NCI-H526 (cell line): ENCODE results near the gene POU5F1.

Experiments used
- DNase-seq, 2 experiments: peaks; one replicate each; lab custom pipeline; 2025; lab: John Stamatoyannopoulos, UW

Gene POU5F1

DNA sequence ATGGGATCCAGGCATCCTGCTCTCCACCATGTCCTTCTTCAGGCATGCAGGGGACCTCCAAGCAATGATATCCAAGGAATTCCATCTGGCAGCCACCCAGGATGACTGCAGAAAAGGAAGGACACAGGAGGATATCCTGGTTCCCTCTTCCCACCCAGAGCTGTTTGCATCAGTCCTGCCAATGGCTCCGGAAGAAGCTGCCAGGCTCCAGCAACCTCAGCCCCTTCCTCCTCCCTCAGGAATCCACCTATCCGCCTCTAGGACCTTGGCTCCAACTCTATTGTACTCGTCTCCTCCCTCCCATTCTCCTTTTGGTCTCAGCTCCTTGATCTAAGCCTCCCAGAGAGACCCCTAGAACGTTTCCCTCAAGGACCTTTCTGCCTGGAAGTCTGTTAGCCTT is 30.9 kb downstream of the POU5F1 start:
- no peak for DNase-seq

DNA sequence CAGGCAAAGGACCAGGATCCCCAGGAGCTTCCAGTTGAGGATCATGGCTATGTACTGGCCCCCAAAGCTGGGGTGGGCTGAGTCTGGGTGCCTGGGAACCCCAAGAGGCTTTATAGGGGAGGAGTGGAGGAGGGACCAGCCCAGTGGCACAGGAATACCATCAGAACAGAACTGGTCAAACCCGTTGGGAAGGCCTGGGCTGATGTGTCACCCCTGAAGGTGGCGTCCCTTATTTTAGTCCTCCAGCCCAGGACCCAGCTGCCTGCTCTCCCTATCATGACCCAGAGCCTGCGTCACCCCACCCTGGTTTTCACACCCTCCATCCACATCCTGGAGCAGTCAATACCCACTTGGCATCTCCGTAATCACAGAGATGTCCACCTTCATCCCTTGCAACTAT is 31.5 kb downstream of the POU5F1 start, which contains the start of gene PSORS1C2:
Gene PSORS1C2, minus strand, starts transcription at position 85 of the 400 bp plus-strand sequence. Its CDS starts 40 bp downstream, at position 45.
- DNase-seq = no peak

DNA sequence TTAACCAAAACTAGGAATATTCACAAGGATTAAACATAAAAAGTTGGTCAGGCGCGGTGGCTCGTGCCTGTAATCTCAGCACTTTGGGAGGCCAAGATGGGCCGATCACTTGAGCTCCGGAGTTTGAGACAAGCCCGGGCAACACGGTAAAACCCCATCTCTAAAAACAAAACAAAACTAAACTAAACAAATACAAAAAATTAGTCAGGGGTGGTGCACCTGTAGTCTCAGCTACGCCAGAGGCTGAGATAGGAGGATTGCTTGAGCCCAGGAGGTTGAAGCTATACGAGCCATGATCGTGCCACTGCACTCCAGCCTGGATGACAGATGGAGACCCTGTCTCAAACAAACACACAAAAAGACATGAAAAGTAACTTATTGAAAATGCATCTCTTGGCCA is 34.8 kb downstream of the POU5F1 start:
- no peak for DNase-seq

DNA sequence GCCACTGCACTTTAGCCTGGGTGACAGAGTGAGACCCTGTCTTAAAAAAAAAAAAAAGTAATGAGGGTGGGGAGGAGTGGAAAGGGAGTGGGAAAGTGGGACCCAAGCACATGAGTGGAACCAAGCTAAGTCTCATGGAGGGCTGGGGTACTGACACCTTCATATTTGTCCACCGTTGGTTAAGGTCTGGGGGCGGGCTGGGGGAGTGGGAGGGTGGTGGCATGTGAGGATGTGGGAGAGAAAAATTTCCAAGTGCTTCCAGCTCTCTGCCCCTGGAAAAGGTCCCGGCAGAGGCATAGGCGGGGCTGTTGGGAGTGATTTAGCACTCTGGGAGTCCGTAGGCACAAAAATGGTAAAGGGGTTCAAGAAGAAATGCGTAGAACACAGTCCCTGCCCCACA is 37.7 kb downstream of the POU5F1 start:
- DNase-seq = no peak

DNA sequence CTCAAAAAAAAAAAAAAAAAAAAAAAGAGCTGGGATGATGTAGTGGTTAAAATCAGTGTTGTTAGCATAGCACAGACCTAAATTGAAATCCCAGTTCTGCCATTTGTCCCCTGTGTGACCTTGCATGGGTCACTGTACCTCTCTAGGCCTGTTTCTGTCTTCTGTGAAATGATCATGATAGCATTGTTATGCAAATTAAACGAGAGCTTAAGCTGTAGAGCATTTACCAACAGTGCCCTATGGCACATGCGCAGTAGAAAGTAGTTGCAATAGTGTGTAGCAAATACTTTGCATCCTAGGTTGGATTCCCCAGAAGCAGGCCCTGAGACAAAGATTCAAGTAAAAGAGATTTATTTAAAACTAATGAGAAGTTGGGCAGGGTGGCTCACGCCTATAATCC is 38.9 kb downstream of the POU5F1 start:
- no peak for DNase-seq

DNA sequence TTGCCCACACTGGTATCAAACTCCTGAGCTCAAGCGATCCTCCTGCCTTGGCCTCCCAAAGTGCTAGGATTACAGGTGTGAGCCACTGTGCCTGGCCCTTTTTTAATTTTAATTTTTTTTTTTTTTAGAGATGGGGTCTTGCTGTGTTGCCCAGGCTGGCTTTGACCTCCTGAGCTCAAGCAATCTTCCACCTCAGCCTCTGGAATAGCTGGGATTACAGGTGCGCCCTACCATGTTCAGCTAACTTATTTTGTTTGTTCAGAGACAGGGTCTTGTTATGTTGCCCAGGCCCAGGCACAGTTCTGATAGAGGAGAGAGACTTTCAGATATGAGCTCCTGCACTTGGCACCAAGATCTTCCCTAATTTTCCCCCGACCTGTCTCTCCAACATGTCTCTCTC is 39.7 kb downstream of the POU5F1 start:
- DNase-seq = no peak

DNA sequence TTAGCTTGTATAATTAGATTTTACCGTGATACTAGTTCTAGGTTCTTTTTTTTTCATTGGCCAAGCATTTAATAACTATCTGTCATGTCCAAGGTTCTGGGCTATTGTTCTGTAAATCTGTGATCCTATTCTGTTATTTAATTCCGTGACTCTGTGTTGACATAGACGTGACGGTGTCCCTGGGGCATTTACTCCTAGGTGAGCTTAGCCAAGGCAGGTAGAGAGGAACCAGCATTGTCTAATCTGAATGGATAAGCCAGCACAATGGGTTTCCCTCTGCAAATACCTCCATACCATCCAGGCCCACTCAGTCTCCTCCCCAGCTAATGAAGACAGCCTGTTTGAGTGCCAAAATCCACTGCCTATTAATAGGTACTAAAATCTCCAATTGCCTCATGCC is 41.4 kb downstream of the POU5F1 start:
- DNase-seq = no peak

DNA sequence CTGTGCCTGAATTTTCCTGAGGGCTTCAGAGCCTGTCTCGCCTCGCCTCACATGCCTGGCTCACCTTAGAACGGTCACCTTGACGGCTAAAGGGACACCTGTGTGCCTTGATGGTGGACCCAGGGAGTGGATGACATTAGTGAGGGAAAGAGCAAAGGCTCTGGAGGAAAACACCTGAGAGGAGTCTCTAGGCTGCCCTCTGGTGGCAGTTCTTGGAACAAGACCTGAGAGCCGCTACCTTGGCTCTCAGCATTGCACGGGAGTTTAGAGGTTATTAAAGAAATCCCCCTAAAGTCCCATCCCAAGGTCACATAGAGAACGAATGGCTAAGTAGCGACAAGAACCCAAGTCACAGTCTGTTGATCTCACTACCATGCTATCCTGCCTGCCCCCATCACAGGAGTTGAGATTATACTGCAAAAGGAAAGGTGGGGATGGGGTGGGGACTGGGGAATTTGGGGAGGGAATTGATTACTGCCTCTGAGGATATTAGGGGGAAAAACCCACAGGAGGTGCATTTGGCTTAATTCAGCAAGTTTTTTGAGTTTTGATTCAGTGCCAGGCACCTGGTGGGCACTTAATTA is 42.3 kb downstream of the POU5F1 start:
- DNase-seq = peak in 1 of 2 experiments; percentile 74

DNA sequence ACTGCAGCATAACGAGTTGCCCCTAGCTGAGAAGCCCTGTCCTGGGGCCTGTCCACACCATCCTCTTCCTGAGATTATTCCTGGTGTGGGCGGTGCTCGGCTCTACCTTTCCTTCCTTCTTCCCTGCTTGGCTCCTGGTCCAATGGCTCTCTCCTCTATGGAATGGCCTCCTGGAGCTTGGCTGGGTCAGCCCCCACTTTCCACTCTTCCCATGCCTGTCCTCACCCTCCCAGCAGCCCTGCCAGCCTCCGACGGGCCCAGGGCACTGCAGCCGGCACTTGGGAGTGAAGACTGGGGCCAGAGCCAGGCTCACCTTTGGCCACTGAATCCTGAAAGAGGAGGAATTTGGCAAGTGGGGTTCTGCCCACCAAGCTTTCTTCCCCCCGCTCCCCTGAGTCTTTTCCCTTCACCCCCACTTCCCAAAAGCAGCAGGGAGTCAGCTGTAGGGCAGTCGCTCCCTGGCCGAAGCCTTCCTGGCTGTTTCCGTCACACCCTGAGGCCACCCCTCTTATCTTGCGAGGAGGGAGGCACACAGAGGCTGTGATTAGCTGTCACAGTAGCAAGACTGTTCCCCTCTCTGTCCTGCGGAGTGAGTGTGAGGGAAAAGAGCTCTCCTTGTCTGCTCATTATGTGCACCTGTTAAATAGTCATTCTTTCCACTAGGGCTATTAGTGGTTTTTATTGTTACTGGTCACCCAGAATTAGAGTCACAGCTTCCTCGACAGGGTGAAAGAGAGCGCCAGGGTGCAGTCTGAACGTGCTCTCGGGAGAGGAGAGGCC is 43.9 kb downstream of the POU5F1 start:
- DNase-seq = no peak

DNA sequence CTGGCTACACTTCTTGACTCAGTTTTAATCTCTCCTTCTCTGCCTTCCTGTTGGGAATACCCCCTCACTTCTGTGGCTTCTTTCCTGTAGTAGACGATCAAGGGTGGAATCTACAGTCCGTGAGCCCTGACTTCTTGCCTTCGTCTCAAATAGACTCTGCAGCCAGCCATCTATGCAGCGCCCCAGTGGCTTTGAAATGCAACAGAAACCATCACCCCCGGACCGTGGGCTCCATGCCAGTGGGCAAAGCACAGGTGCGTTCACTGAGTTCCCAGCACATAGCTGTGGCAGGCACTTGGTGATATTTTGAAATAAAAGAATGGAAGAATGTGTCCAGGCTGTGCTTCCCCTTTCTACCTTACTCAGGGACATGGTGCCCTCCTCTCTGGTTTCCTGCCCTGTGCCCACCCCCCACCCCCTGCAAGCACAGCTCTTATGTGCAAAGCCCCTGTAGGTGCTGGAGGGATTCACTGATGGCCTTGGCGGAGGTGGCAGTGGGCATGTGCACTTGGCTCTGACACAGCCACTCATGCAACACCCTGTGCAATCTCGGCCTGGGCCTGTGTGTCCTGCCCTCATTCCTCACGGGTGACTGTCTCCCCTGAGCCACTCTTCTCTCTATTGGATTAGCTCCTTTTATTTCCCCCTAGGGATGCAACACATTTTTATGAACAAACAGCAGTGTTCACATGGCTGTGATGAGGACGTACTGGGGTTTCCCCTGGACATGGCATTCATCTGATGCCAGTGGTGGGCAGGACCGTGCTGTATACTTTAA is 44.7 kb downstream of the POU5F1 start:
- DNase-seq = peak in 1 of 2 experiments; percentile 11

DNA sequence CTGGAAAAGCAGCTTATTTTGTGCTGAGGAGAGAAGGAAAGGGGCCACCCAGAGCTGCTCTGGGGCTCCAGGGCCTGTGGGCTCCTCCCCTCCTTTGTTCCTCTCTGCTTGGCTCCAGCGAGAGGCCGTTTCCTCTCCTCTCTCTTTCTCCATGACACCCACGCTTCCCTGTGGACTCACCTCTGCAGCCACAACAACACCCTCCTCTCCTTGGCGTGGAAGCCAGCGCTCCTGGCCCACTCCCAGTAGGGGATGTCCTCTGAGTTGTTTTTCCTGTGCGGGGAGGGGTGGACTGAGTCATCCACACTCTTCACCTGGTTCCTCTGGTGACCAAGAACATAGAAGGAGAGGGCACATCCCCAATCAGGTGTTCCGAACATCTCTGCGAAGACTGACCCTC is 45.3 kb downstream of the POU5F1 start:
- no peak for DNase-seq

DNA sequence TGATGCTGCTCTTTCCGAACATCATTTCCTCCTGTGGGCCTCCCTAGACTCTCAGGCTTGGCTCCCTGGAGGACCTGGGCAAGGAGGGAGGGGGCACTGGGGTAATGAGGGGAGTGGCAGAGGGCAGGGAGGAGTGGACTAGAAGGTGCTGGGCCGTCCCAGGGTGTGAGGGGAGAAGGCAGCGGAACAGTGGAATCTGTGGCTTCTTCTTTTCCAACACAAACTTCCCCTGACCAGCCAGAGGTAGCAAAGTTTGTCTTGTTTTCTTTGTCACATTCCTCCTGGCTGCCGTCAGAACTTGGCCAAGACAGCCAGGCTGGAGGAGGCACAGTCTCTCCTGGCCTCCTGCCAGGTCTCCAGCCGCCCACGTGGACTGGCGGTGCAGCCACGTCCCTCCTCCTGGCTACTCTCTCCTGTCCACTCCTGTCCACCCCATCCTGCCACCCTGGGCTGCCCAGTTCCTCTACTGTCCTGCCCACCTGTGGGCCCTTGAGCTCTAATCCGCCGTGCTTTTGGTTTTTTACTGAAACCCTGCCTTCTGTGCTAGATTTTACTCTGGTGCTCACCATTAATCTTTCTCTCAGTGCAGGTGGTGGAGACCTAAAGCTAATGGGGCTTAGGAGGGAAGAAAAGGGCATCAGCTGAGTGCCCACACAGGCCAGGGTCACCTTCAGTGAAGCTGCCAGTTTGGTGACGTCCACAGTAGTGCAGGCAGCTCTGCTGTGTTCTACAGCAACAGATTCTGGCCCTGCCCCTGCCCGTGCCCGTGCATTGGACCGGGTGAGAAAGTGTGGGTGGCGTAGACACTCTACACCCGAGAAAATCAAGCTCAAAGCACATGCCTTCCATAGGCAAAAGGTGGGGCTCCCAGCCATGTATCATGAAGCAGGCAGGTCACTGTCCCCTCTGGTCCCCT is 47.4 kb downstream of the POU5F1 start:
- DNase-seq = no peak

DNA sequence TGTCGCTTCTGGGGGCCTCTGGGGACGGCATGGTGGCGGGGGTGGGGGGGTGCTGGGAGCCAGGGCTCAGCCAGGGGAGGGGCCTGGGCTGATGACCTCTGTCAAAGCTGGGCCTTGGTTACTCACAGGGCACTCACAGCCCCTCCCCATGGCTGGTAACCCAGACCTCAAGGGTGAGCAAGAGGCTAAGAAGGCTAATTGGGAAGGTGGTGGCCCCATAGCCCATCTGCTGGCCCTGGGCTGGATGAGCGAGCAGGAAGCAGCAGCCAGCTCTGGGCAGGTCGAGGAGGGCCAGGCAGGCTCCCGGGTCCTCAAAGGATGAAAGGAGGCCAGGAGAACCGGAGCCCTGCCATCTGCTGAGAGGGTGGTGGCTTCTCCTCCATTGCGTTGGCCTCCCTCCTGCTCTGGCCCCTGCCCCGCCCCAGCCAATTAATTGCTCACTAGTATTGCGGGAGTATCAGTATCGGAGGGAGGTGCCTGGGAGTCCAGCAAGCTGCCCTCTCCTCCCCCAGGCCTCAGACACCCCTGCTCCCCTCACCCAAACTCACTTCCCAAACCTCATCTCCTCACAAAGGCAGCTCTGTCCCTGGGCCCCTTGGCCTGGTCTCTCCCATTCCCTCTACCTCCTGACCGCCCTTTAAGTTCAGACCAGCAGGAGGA is 49.2 kb downstream of the POU5F1 start:
- no peak for DNase-seq

DNA sequence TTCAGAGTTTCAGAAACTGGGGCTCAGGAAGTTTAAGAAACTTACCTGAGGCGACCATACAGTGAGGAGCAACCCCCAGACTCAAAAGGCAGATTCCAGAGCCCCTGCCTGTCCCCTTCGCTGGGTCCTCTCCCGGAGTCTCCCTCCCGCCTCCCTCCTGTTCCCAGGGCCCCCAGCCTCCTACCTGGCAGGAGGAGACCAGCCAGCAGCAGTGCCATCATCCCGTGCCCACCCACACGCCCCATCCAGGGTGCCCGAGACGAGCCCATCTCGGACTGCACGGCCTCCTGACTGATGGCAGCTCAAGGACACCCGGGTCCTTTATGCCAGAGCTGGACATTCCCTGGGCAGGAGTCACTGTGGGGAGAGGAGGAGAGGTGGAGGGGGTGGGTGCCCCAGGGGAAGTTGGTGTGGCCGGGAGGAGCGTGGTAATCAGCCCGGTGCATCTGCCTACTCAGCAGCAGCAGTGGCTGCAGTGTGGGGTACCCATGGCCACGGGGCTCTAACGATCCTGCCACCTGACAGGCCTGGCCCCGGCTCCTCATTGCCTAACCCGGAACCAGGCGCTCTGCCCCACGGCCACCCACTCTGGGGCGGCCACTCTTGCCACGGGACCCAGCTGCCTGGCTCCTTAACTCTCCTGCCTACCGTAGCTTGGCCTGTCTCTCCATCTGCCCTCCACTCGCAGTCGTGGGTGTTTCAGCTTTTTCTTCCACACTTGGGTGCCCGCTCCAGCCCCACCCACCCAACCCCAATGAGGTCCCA is 50.1 kb downstream of the POU5F1 start, which contains the start of gene CDSN:
Gene CDSN, minus strand, starts transcription at position 296 of the 765 bp plus-strand sequence. Its CDS starts 27 bp downstream, at position 269.
- no peak for DNase-seq

DNA sequence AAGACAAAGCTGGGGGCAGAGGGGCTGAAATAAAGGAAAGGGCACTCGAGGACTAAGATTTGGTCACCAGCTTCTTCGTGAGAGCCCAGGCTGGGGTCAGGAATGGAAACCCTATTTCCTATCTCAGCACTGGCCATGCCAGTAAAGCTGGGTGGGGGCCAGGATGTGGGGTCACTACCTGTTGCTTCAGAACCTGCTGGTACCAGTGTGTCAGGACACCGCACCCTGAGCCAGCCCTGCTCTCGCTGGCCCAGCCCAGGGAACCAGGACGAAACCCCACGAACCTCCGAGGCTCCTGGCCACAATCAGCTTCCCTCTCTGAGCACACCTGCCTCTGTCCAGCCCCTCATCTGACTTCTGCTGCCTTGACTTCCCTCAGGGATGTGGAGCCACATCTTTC is 52.3 kb downstream of the POU5F1 start:
- DNase-seq = no peak

DNA sequence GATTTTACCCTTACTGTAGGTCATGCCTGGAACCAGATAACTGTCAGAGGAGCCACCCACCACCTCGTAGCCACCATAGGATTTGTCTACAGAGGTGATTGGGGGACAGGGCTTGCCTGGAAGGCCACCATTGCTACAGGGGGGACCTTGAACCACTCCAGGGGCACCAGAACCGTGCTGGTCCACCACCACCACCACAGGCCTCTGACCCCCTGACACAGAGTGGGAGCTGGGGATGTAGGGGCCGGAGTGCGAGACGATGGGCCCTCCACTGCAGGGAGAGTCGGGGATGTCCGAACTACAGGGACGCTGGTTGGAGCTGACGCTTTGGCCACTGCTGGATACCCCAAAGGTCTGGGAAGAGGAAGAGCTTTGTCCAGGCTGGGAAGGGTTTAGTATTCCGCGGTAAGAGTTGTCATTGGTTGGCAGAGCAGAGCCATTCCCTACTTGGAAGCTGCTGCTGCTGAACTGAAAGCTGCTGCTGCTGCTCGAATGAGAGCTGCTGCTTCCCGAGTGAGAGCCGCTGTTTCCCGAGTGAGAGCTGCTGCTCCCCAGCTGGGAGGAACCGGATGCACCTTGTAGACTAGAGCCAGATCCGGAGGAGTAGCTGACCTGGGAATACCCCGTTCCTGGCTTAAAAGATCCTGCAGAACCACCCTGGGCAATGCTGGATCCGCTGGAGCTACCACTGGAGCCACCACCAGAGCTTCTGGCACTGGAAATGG is 53.7 kb downstream of the POU5F1 start:
- no peak for DNase-seq

DNA sequence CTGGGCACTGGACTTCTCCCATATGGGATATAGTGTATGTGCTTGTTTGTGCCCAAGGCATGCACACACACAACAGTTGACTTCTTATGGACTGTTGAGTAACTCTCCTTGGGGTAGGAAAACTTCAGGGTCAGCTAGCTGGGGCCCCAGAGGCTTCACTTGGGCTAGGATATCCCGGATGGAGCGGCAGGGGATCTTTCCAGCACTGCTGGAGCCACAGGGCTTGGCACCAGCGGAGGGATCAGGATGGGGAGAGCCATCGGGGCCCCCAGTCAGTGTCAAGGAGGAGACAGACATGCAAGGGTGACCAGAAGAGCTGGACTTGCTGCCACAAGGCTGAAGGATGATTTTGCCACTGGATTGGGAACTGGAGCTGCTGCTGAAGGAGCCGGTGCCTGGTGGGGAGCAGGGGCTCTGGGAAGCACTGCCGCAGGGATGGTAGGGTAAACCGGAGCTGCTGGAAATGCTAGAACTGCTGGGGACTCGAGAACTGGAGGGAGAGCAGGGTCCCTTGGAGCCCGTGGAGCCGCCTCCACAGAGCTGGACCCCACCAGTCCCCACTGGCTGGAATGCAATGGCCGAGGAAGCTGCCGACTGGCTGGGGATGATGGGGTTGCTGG is 54.4 kb downstream of the POU5F1 start:
- DNase-seq = no peak

DNA sequence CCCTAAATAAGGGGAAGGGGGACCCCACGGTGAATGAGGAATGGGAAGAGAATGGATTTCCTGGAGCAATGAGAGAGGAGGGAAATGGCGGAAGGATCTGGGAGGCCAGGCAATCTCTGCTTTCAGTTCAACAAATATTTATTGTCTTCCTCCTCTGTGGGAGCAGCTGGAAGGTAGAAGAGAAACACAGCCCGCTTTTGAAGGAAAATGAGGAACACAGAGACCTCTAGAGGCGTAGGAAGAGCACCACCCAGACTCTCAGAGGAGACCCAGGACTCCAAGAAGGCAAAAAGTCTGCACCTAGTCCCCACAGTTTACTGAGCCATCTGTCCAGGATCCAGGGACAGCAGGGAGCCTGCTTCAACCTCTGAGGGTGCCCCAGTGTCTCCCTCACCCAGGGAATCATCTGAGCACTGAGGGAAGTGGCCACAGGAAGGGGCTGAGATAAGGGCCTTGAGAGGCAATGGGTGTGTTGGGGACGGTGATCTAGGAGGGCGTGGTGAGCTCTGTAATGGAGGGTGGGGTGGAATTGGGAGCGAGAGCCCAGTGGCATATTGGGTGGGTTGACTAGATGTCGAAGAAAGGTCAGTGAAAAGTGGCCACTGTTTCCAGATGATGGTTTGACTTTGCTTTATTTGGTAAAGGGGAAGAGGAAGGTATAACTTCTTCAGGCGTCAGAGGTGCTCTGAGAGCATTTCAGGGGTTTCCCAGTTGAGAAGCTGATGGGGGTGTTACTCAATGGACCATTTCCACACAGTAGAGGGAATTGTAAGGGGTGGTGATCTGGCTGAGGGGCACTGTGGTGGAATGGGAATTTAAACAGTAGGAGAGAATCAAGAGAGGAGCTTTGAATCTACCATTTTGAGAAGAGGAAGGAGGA is 55.3 kb downstream of the POU5F1 start:
- no peak for DNase-seq
